Sigmoid colon (tissue), 7 donors: ENCODE data around the gene CAVIN3. TPM values are rescaled to one million over a fixed set of nuclear protein-coding genes. Genes with fewer than 3 reads are reported as not detected.

Experiments
- DNase-seq: peaks from one replicate; pipeline ENCODE4 v3.0.0-alpha.2; 2019
- H3K27ac ChIP-seq, 4 donors: fragments of 200-600 bp; sonication (generic); one replicate each; pipeline ENCODE4 v1.5.1; 2016 to 2019; ENCODE audit warnings: mild to moderate bottlenecking in 1 of 4
- H3K27me3 ChIP-seq, 3 donors: fragments of 200-600 bp; sonication (generic); one replicate each; pipeline ENCODE4 v1.5.1; 2019; ENCODE audit warnings: mild to moderate bottlenecking in 1 of 3
- H3K36me3 ChIP-seq, 4 donors: fragments of 200-600 bp; sonication (generic); one replicate each; pipeline ENCODE4 v1.5.1; 2016 to 2019
- H3K4me1 ChIP-seq, 4 donors: fragments of 200-600 bp; sonication (generic); one replicate each; pipeline ENCODE4 v1.5.1; 2017 to 2019
- H3K4me3 ChIP-seq, 4 donors: fragments of 200-600 bp; sonication (generic); one replicate each; pipeline ENCODE4 v1.5.1; 2017 to 2019; ENCODE audit warnings: mild to moderate bottlenecking in 2 of 4, moderate library complexity in 1 of 4
- H3K9me3 ChIP-seq, 4 donors: fragments of 200-600 bp in 3 of 4; sonication (generic) in 3 of 4; one replicate each; pipeline versions ENCODE4 v1.5.1 to v1.6.1; 2013 to 2019
- CTCF ChIP-seq, 4 experiments: fragments of 450-650 bp in 3 of 4; fragments of 200-600 bp in 1 of 4; IDR thresholded peaks; one replicate each; pipeline ENCODE4 v1.5.1; 2016 to 2019; ENCODE audit warnings: antibody characterized with exemption in 4 of 4, mild to moderate bottlenecking in 3 of 4, moderate library complexity in 2 of 4
- EP300 ChIP-seq, 4 donors: sonication (generic); formaldehyde crosslinking; IDR thresholded peaks; one replicate each; pipeline ENCODE4 v1.6.1; 2017; ENCODE audit warnings: antibody characterized with exemption in 4 of 4
- POLR2A ChIP-seq, 2 donors: fragments of 450-650 bp; IDR thresholded peaks; one replicate each; pipeline ENCODE4 v1.6.1; 2016; ENCODE audit warnings: antibody characterized with exemption in 2 of 2, mild to moderate bottlenecking in 2 of 2, moderate library complexity in 2 of 2
- POLR2AphosphoS5 ChIP-seq, 4 donors: sonication (generic); formaldehyde crosslinking; IDR thresholded peaks; one replicate each; pipeline ENCODE4 v1.6.1; 2017; ENCODE audit warnings: antibody characterized with exemption in 4 of 4
- WGBS, 2 donors: extraction: QIAGEN DNeasy Blood & Tissue Kit; methylation state at CpG; one replicate each; pipeline ENCODE4 v1.1.7; 2013; 5-methylcytosine and 5-hydroxymethylcytosine counted together
- intact Hi-C: fragments of 100-400 bp; cut with DNase I; formaldehyde crosslinking; loops from one replicate; pipeline ENCODE4 v1.15.1; 2023
- polyA plus RNA-seq, 3 donors: library from polyadenylated mRNA; stranded (reverse); fragments of 200-250 nt; gene quantifications; one replicate each; pipeline ENCODE4 v1.2.3, GENCODE V29; 2013
- total RNA-seq, 4 donors: library from RNA; depleted of rRNA; stranded (reverse); fragments of >200 nt; gene quantifications; one replicate each; pipeline ENCODE4 v1.1.0, GENCODE V29; 2016
- donor health status: healthy with polysubstance abuse.
- donor health status: Bipolar disorder and iron deficiency.
- donor health status: healthy.

Gene CAVIN3
- total and polyA plus RNA-seq, 7 donors, result 6.9 to 294 (median 113) TPM

- Histone ChIP-seq H3K27me3 (no peaks in the 10 kb centered on the region), H3K27ac (no peak overlapping the region), H3K36me3 (peaks cover 0 to 86% (median 4%) of the 10 kb centered on the region in 4 donors), H3K4me3 (no peak overlapping the region), H3K4me1 (peaks cover 0 to 13% (median 8%) of the 10 kb centered on the region in 4 donors), H3K9me3 (no peaks in the 10 kb centered on the region)
- 87 to 90% methylated on average over 6 of the region's 6 CpGs for WGBS, 2 donors
- TF ChIP-seq CTCF (IDR thresholded peaks at IDR 0.05), result no peak
- no peak for TF ChIP-seq POLR2A (IDR thresholded peaks at IDR 0.05)
- no peak for TF ChIP-seq POLR2AphosphoS5 (IDR thresholded peaks at IDR 0.05)
- no peak for TF ChIP-seq EP300 (IDR thresholded peaks at IDR 0.05)
- no peak for DNase-seq
- intact Hi-C loops, result no loop called here
Observed at GRCh38 chr11:6334806-6335205, 14.5 kb upstream of the CAVIN3 start.

GRCh38 chr11:6333095-6333494, 12.8 kb upstream of the CAVIN3 start:
- TF ChIP-seq CTCF (IDR thresholded peaks at IDR 0.05) (no peak), EP300 (IDR thresholded peaks at IDR 0.05) (no peak), POLR2A (IDR thresholded peaks at IDR 0.05) (no peak)
- no peak overlapping the region for H3K27ac ChIP-seq
- H3K4me1 ChIP-seq, result peaks cover 0 to 13% (median 8%) of the 10 kb centered on the region in 4 donors
- H3K36me3 ChIP-seq, result peaks cover 0 to 69% (median 5%) of the 10 kb centered on the region in 4 donors
- intact Hi-C loops, result no loop called here
- no peak overlapping the region for H3K4me3 ChIP-seq
- H3K27me3 ChIP-seq, result no peaks in the 10 kb centered on the region
- DNase-seq, result no peak
- no peaks in the 10 kb centered on the region for H3K9me3 ChIP-seq
- 10 to 42% methylated on average over 2 of the region's 2 CpGs for WGBS, 2 donors

GRCh38 chr11:6332066-6332465, 11.8 kb upstream of the CAVIN3 start:
- H3K9me3 ChIP-seq, result no peaks in the 10 kb centered on the region
- TF ChIP-seq EP300 (IDR thresholded peaks at IDR 0.05) (no peak), CTCF (IDR thresholded peaks at IDR 0.05) (no peak), POLR2A (IDR thresholded peaks at IDR 0.05) (no peak), POLR2AphosphoS5 (IDR thresholded peaks at IDR 0.05) (no peak)
- no peak overlapping the region for H3K4me3 ChIP-seq
- DNase-seq, result no peak
- peaks cover 0 to 66% (median 5%) of the 10 kb centered on the region in 4 donors for H3K36me3 ChIP-seq
- no peak overlapping the region for H3K27ac ChIP-seq
- intact Hi-C loops, result no loop called here
- H3K27me3 ChIP-seq, result no peaks in the 10 kb centered on the region
- peaks cover 0 to 13% (median 8%) of the 10 kb centered on the region in 4 donors for H3K4me1 ChIP-seq
- WGBS, 2 donors, result 92 to 93% methylated on average over 5 of the region's 5 CpGs

GRCh38 chr11:6328321-6328720, 8.0 kb upstream of the CAVIN3 start:
- no peak overlapping the region for H3K4me3 ChIP-seq
- peaks cover 0 to 9% (median 5%) of the 10 kb centered on the region in 4 donors for H3K4me1 ChIP-seq
- H3K36me3 ChIP-seq, result peaks cover 0 to 47% (median 2%) of the 10 kb centered on the region in 4 donors
- intact Hi-C loops, result no loop called here
- no peak overlapping the region for H3K27ac ChIP-seq
- no peak for TF ChIP-seq POLR2A (IDR thresholded peaks at IDR 0.05)
- no peak for TF ChIP-seq POLR2AphosphoS5 (IDR thresholded peaks at IDR 0.05)
- TF ChIP-seq EP300 (IDR thresholded peaks at IDR 0.05), result no peak
- no peak for TF ChIP-seq CTCF (IDR thresholded peaks at IDR 0.05)
- DNase-seq, result no peak
- no peaks in the 10 kb centered on the region for H3K27me3 ChIP-seq
- H3K9me3 ChIP-seq, result no peaks in the 10 kb centered on the region

GRCh38 chr11:6327806-6328205, 7.5 kb upstream of the CAVIN3 start:
- no peak for DNase-seq
- no peaks in the 10 kb centered on the region for H3K27me3 ChIP-seq
- intact Hi-C loops, result no loop called here
- no peaks in the 10 kb centered on the region for H3K9me3 ChIP-seq
- no peak for TF ChIP-seq POLR2AphosphoS5 (IDR thresholded peaks at IDR 0.05)
- no peak for TF ChIP-seq EP300 (IDR thresholded peaks at IDR 0.05)
- TF ChIP-seq CTCF (IDR thresholded peaks at IDR 0.05), result no peak
- no peak for TF ChIP-seq POLR2A (IDR thresholded peaks at IDR 0.05)
- H3K27ac ChIP-seq, result no peak overlapping the region
- H3K4me1 ChIP-seq, result peaks cover 0 to 4% (median 2%) of the 10 kb centered on the region in 4 donors
- H3K4me3 ChIP-seq, result no peak overlapping the region
- peaks cover 0 to 44% (median 2%) of the 10 kb centered on the region in 4 donors for H3K36me3 ChIP-seq
